Transverse colon (tissue), 4 donors: ENCODE measurements around the gene CCDC33.

Experiments used
- EP300 ChIP-seq: sonication (generic); formaldehyde crosslinking; IDR thresholded peaks from one replicate; pipeline ENCODE4 v1.6.1; 2017; ENCODE audit warnings: antibody characterized with exemption, low read depth
- POLR2A ChIP-seq: fragments of 450-650 bp; IDR thresholded peaks from one replicate; pipeline ENCODE4 v1.6.1; 2016; ENCODE audit warnings: antibody characterized with exemption, mild to moderate bottlenecking, moderate library complexity
- POLR2AphosphoS5 ChIP-seq, 3 donors: sonication (generic); formaldehyde crosslinking; IDR thresholded peaks; one replicate each; pipeline ENCODE4 v1.6.1; 2016; ENCODE audit warnings: antibody characterized with exemption in 3 of 3
- TF ChIP-seq, protein P1 (sequence below), 5 experiments: fragments of 200-600 bp in 3 of 5; fragments of 450-650 bp in 2 of 5; sonication (generic) in 3 of 5; IDR thresholded peaks; 1 replicate in 2 of 5; 2 replicates in 3 of 5; pipeline ENCODE4 v1.5.1; 2016 to 2017; ENCODE audit warnings: antibody characterized with exemption in 5 of 5, inconsistent platforms in 3 of 5, mild to moderate bottlenecking in 2 of 5, moderate library complexity in 1 of 5

GRCh38 chr15:74370471-74370870 is 134.3 kb downstream of the CCDC33 start:
- TF ChIP-seq EP300, result no peak
- TF ChIP-seq POLR2A, result no peak
- TF ChIP-seq, protein P1, sequence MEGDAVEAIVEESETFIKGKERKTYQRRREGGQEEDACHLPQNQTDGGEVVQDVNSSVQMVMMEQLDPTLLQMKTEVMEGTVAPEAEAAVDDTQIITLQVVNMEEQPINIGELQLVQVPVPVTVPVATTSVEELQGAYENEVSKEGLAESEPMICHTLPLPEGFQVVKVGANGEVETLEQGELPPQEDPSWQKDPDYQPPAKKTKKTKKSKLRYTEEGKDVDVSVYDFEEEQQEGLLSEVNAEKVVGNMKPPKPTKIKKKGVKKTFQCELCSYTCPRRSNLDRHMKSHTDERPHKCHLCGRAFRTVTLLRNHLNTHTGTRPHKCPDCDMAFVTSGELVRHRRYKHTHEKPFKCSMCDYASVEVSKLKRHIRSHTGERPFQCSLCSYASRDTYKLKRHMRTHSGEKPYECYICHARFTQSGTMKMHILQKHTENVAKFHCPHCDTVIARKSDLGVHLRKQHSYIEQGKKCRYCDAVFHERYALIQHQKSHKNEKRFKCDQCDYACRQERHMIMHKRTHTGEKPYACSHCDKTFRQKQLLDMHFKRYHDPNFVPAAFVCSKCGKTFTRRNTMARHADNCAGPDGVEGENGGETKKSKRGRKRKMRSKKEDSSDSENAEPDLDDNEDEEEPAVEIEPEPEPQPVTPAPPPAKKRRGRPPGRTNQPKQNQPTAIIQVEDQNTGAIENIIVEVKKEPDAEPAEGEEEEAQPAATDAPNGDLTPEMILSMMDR (IDR thresholded peaks at IDR 0.05), result no peak
- TF ChIP-seq POLR2AphosphoS5 (IDR thresholded peaks at IDR 0.05), result no peak
